ENCODE measurements around the gene MBOAT7.
"Not testable (repeated sequence)": the region's sequence is repeated elsewhere in the genome, so short reads cannot be mapped to it uniquely, and the experiment has no call there.

MBOAT7 gene

DNA sequence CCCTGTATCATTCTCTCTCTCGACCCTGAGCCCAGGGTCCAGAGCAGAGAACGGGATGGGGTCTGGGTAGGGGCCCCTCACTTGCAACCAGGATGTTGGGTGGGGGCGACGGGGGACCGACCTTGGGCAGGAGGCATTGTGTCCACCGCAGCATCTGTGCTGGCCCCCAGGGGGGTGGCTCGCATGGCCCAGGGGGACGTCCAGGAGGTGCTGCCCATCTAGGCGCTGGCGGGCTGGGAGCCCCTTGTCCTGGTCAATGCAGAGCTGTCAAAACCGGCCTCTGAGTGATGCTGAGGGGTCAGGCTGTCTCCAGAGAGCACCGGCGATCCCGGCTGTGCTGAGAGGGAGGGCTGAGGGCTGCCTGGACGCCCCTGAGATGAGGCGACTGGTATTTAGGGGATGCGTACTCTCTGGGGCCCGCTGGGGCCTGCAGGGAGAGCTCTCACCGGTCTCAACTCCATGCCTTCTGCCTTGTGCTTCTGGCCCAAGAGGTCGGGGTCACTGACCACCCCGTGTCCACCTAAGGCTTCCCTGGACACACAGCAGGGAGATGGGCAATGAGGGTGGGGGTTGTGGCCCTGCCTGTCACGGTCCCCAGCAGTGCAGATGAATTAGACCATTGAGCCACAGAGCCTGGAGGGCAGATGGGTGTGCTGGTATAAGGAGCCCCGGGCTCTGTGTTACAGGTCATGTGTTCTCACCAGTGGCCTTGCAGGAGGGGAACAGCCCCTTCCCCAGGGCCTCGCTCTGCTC lies 19.9 kb upstream of the MBOAT7 start:
- no peak for DNase-seq

- DNase-seq, result no peak
These were observed 19.3 kb upstream of the MBOAT7 start for GRCh38 chr19:54208784-54209057.

DNA sequence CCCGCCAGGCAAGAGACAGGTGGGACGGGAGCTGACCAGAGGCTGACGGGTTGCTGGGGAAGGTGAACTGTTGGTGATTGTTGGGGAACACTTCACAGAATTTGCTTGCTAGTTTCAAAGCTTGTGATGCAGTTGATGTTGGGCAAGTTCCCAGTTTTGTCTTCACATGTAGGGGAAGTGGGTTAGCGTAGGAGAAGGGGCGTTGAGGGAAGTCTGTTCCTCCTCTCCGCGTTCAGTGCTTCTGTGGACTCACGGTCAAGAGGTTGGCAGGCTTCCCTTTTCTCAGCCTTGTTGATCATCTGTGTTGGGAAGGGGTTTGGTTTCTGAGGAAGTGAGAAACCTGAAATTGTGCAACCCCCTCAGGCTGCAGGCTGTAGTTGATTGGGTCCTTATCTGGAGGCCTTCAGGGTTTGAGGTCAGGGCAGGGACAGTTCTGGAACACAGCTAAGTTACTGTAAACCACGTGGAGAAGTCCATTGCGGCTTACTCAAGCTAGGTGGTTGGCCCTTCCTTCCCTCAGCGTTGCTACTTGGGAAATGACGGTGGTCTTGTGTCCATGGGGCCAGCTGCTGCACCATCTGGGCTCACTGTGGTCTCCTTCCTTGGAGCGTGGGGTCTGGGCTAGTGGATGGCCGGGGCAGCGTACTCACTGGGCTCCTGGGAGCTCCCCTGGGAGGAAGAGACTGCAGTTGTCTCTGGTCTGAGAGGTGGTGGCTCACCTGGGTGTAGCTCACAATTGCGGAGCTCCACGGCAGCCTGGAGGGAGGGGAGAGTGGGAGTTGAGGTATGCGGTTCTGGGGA lies 18.8 kb upstream of the MBOAT7 start:
- DNase-seq, result no peak

DNA sequence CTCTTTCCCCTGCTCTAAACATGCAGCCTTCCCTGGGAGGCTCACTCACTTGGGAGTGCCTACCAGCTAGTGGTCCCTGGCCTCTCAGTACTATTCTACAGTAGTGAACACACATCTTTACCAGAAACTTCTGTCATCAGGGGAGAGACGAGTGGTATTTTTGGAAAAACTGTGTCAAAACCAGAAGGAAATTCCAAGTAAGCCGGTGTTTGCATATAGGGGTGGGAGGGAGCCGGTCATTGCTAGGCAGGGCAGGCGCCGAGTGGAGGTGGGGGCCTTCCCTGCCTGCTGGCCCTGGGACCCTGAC lies 18.2 kb upstream of the MBOAT7 start:
- DNase-seq, result no peak

DNA sequence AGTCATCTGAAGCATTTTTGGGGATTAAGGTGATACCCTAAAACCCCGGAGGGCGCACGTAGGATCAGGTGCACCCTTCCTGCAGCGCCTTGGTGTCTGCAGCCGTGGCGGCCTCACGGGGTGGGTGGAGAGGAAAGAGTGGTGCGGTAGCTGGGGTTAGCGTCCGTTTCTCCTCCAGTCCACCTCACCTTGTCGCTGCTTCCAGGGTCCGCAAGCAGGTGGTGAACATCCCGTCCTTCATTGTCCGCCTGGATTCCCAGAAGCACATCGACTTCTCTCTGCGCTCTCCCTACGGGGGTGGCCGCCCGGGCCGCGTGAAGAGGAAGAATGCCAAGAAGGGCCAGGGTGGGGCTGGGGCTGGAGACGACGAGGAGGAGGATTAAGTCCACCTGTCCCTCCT lies 17.8 kb upstream of the MBOAT7 start:
- not testable (repeated sequence) for DNase-seq

DNA sequence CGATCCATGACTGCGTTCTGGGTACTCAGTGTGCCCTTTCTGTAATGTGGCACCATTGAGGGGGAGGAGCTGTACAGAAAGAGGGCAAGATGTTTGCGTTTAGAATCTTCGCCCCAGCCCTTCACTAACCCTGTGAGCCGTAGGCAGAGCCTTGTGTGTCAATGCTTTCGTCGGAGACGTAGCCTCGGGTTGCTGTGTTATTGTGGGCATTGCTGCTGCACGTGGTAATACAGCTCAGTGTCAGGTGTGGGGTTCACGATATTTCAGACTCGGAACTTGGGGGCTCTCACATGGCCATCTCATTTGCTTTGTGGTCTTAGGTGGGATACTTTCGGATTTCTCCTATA lies 17.4 kb upstream of the MBOAT7 start:
- DNase-seq, result no peak

DNA sequence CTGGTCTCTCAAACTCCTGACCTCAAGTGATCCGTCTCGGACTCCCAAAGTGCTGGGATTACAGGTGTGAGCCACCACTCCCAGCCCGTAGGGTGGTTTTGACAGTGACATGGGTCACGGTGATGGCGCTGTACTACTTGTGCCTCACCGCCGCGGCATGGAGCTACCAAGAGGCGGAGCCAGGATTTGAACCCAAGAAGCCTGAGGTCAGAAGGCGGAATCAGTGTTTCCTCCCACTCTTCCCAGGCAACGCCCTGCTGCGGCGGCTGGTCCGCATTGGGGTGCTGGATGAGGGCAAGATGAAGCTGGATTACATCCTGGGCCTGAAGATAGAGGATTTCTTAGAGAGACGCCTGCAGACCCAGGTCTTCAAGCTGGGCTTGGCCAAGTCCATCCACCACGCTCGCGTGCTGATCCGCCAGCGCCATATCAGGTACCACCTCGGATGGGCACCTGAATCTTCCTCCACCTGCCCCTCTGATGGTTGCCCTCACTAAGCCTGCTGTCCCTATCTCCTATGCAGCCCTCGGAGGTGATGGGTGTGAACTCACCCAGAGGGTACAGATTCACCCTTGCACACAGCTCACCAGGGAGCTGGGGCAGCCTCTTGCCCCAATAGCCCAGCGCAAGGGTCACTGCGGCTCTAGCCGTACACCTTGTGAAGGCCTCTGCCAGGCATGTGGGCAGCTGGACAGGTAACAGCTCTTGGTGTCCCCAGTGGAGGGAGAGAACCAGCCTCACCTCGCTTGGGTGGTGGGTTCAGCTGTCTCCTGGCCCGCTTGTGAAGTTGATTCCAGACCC lies 16.9 kb upstream of the MBOAT7 start:
- no peak for DNase-seq

- no peak for DNase-seq
These were observed 15.5 kb upstream of the MBOAT7 start for GRCh38 chr19:54204767-54205468.

GRCh38 chr19:54203151-54203611 lies 13.8 kb upstream of the MBOAT7 start:
- DNase-seq, result no peak

- no peak for DNase-seq
These were observed 12.6 kb upstream of the MBOAT7 start for GRCh38 chr19:54201980-54202379.

- DNase-seq, result no peak
These were observed 11.9 kb upstream of the MBOAT7 start for GRCh38 chr19:54201172-54201701.

DNA sequence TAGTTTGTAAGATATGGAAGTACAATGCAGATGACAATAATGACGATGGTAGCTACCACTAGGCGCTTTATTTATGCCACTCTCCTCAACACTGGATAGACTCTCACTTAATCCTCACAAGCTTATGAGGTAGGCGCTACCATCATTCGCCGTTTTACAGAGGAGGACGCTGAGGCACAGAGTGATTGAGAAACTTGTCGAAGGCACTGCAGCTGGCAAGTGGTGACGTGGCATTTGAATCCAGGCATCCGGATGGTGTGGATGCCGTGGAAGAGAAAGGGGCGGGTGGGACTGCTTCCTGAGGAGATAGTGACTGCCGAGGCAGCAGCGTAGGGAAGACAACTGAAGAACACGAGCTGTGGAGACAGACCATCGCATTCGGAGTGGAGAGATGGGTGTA lies 10.0 kb upstream of the MBOAT7 start:
- DNase-seq, result no peak

DNA sequence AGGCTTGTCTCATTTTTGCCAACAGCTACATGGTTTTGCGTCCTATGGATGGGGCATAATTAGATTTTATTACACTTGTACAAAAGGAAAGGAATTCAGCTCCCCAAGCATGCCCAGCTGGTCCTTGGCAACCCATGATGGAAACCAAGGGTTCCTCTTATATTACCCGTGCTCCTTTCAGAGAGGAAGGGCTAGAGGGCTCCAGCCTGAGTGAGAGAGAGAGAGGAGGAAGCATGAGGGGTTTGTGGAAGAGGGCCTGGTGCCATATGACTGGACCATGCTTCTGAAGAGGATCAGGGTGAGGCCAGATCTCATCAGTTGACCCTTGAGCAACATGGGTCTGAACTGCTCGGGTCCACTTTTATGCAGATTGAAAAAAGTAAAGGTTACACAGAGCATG lies 7.7 kb upstream of the MBOAT7 start:
- no peak for DNase-seq

DNA sequence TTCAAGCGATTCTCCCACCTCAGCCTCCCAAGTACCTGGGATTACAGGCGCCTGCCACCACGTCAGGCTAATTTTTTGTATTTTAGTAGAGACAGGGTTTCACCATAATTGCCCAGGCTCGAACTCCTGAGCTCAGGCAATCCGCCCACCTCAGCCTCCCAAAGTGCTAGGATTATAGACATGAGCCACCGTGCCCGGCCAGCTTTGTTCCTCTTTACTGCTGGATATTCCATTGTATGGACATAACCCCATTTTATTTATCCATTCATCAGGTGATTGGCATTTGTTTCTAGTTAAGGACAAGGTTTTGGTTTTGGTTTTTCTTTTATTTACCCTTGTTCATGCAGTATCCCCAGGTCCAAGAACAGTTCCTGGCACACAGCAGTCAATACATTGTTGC lies 7.2 kb upstream of the MBOAT7 start:
- no peak for DNase-seq

DNA sequence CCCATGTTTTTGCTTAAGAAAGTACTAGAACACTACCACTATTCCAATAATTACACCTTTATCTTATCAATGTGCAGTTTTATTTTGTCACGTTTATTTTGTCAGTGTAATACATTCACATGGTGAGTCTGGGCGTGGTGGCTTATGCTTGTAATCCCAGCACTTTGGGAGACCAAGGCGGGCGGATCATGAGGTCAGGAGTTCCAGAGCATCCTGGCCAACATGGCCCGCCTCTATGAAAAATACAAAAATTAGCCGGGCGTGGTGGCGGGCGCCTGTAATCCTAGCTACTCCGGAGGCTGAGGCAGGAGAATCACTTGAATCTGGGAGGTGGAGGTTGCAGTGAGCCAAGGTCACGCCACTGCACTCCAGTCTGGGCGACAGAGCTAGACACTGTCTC lies 5.1 kb upstream of the MBOAT7 start:
- DNase-seq, result not testable (repeated sequence)

DNA sequence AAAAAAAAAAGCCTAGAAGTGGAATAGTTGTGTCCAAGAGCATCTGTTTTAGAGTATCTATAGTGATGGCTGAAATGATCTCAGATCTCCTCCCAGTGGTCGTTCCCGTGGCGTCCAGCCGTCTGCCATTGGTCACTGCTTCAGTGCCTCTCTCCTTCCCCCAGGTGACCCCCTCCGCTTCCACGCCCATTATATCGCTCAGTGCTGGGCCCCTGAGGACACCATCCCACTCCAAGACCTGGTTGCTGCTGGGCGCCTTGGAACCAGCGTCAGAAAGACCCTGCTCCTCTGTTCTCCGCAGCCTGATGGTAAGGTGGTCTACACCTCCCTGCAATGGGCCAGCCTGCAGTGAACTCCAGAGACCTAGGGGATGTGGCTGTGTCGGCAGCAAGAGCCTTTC lies 3.6 kb upstream of the MBOAT7 start:
- DNase-seq, result no peak

DNA sequence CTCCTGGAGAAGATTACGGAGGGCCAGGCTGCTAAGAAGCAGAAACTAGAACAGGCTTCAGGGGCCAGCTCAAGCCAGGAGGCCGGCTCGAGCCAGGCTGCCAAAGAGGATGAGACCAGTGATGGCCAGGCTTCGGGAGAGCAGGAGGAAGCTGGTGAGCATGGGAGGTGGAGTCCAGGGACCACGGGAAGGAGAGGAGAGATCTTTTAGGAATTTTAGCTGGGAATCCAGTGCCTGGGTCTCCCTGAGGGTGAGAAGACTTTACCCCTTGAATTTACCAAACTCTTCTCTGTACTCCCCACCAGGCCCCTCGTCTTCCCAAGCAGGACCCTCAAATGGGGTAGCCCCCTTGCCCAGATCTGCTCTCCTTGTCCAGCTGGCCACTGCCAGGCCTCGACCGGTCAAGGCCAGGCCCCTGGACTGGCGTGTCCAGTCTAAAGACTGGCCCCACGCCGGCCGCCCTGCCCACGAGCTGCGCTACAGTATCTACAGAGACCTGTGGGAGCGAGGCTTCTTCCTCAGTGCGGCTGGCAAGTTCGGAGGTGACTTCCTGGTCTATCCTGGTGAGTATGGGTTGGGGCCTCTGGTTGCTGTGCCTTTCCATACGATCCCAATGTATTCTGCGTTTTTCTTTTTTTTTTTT lies 2.6 kb upstream of the MBOAT7 start:
- no peak for DNase-seq

GRCh38 chr19:54191011-54191810 lies 1.8 kb upstream of the MBOAT7 start, which contains the start of gene TSEN34:
Gene TSEN34 (plus strand): TSS chr19:54191308. CDS start chr19:54191365, 57 bp downstream.
- DNase-seq, result peak; percentile 69

DNA sequence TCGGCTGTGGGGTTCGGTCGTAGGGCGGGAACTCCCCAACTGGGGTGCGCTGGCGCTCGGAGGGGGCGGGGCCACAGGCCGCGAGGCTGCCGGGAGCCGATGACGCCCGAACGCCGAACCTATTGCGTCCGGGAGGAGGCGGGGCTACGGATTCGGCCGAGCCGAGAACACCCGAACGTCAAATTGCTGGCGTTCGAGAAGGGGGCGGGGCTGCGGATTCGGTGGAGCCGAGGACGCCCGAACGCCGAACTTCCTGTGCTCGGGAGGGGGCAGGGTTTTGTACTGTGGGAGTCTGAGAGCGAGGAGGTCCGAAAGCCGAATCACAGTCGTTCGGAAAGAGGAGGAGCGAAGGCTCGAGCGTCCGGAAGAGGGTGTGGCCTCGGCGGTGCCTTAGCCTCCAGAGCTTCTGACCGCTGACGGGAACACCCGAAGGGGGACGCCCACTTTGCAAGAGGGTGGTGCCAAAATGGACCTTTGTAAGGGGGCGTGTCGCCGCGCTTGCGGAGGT lies 1.2 kb upstream of the MBOAT7 start:
- DNase-seq, result peak; percentile 96

DNA sequence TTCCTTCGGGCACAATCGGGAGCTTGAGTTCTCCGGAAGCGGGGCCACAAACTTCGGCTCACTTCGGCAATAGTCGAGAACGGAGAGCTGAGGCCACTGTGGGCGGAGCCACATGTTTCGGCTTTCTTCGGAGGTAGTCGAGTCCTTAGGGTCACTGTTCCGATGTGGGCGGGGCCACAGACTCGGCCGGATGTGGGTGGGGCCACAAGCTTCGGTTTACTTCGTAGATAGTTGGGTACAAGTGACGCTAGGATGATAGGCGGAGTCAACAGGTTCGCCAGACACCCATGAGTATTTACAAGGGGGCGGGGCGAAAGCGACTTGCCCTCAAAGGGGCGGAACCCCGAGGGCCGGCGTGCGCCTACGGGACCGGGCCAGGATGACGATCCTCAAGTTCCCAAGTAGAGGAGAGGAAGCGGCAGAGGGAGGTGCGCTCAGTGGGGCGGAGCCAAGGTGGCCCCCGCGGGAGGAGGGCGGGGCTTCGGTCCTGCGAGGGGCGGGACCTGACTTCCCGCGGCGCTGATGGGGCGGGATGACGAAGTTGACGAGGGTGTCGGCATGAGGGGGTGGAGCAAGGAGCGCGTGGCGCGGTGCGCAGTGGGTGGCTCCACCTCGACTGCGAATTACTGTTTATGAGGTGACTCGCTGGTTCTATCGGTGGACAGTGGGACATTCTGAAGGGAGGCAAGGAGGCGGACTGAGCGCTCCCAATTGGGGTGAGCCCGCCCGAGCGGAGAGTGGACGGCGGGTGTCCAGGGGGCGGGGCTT lies 539 bp upstream of the MBOAT7 start:
- peak; percentile 100 for DNase-seq

Measured in NCI-H510A (cell line).